ENCODE measurements around the gene SLC6A5. TPM values are rescaled to one million over a fixed set of nuclear protein-coding genes. Genes with fewer than 3 reads are reported as not detected.

Gene SLC6A5
- total RNA-seq, 1 experiment from 2014 or later: not detected

- intact Hi-C loops (cut with micrococcal nuclease): no loop called here
- RAD21 ChIA-PET (ENCODE audit: low non-redundant PET in 1 of 2, low total read pairs in 2 of 2, uncharacterized antibody in 2 of 2, unreplicated experiment in 2 of 2): no interaction called here
- H3K9me3 ChIP-seq (ENCODE audit: control insufficient read depth in 1 of 2, insufficient read depth in 1 of 2, low read depth in 1 of 2, low read length in 2 of 2): no peaks in the 10 kb centered on the region
- DNase-seq (ENCODE audit: low read depth, low spot score) (no peak), ATAC-seq (no peak)
- H3K4me2 ChIP-seq (ENCODE audit: low read length): no peak overlapping the region
- CTCF ChIA-PET: interaction anchor here (1.1 kb wide), 1 partner anchor 9 kb away, joined by 3 read pairs; no protein-coding TSS in a partner anchor
- no peak overlapping the region for H3K9ac ChIP-seq (ENCODE audit: low read length)
- H3K27me3 ChIP-seq (ENCODE audit: insufficient read depth, low read length): peaks cover 20% of the 10 kb centered on the region; the same call in 1 of the 2 replicates
- POLR2A ChIA-PET: no interaction called here
- H3K79me2 ChIP-seq (ENCODE audit: insufficient read depth, low read length): no peaks in the 10 kb centered on the region
- TF ChIP-seq, protein P1, sequence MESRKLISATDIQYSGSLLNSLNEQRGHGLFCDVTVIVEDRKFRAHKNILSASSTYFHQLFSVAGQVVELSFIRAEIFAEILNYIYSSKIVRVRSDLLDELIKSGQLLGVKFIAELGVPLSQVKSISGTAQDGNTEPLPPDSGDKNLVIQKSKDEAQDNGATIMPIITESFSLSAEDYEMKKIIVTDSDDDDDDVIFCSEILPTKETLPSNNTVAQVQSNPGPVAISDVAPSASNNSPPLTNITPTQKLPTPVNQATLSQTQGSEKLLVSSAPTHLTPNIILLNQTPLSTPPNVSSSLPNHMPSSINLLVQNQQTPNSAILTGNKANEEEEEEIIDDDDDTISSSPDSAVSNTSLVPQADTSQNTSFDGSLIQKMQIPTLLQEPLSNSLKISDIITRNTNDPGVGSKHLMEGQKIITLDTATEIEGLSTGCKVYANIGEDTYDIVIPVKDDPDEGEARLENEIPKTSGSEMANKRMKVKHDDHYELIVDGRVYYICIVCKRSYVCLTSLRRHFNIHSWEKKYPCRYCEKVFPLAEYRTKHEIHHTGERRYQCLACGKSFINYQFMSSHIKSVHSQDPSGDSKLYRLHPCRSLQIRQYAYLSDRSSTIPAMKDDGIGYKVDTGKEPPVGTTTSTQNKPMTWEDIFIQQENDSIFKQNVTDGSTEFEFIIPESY (IDR thresholded peaks at IDR 0.05; ENCODE audit: extremely low read depth, insufficient replicate concordance, low read length): no peak
- TF ChIP-seq, protein P2, sequence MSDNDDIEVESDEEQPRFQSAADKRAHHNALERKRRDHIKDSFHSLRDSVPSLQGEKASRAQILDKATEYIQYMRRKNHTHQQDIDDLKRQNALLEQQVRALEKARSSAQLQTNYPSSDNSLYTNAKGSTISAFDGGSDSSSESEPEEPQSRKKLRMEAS (IDR thresholded peaks at IDR 0.05): no peak
- no peak for TF ChIP-seq EGR1 (IDR thresholded peaks at IDR 0.05; ENCODE audit: low read depth)
- TF ChIP-seq FOSL1 (IDR thresholded peaks at IDR 0.05; ENCODE audit: low read depth): no peak
- no peak for TF ChIP-seq CEBPB (IDR thresholded peaks at IDR 0.05; ENCODE audit: low read depth)
- no peak for TF ChIP-seq JUND (IDR thresholded peaks at IDR 0.05)
- no peak for TF ChIP-seq CTCF (IDR thresholded peaks at IDR 0.05 in 2 of 3, conservative IDR thresholded peaks at IDR 0.05 in 1 of 3; ENCODE audit: borderline replicate concordance in 1 of 3, insufficient read depth in 1 of 3, low read depth in 2 of 3, low read length in 2 of 3)
- TF ChIP-seq EZH2 (IDR thresholded peaks at IDR 0.05): no peak
- no peak for TF ChIP-seq POLR2A (IDR thresholded peaks at IDR 0.05; ENCODE audit: borderline replicate concordance, extremely low read depth, insufficient read depth, insufficient read length)
- no peak for TF ChIP-seq ELF1 (IDR thresholded peaks at IDR 0.05; ENCODE audit: borderline replicate concordance, low read depth)
- no peak overlapping the region for H3K27ac ChIP-seq (ENCODE audit: low read depth, low read length)
- no peaks in the 10 kb centered on the region for H3K4me1 ChIP-seq (ENCODE audit: control insufficient read depth in 1 of 2, insufficient read depth in 2 of 2, low read length in 2 of 2)
- no peaks in the 10 kb centered on the region for H3K9me2 ChIP-seq (ENCODE audit: insufficient read depth)
- H3K4me3 ChIP-seq (replicated peaks in 1 of 2; ENCODE audit: low read depth in 1 of 2, low read length in 2 of 2): no peak overlapping the region
- H3K36me3 ChIP-seq (ENCODE audit: control insufficient read depth in 1 of 2, insufficient read depth in 2 of 2, low read length in 2 of 2): no peaks in the 10 kb centered on the region
- H2AFZ ChIP-seq (ENCODE audit: low read depth, low read length, poor library complexity, severe bottlenecking): no peak overlapping the region
- no TSS peak for BruUV-seq (replicated peaks)
- no peaks in the 10 kb centered on the region for H4K20me1 ChIP-seq (ENCODE audit: insufficient read depth)
These were observed 1.1 kb downstream of the SLC6A5 start for GRCh38 chr11:20600551-20600950.

Measured in HCT116 (cell line).